Endothelial cell (in vitro differentiated cells): Measurements from ENCODE around the gene KIRREL2. TPM values are rescaled to one million over a fixed set of nuclear protein-coding genes. Genes with fewer than 3 reads are reported as not detected.

Source experiments
- DNase-seq: peaks from one replicate; pipeline ENCODE4 v3.0.0; 2021; ENCODE audit warnings: low spot score
- H3K27ac Mint-ChIP-seq: one replicate; pipeline ENCODE4 v1.8.0; 2021; ENCODE audit warnings: mixed read lengths, inconsistent platforms; ENCODE audit not compliant: unreplicated experiment
- H3K27me3 Mint-ChIP-seq: one replicate; pipeline ENCODE4 v1.8.0; 2021; ENCODE audit warnings: mild to moderate bottlenecking, moderate library complexity, mixed read lengths, inconsistent platforms; ENCODE audit not compliant: unreplicated experiment
- H3K36me3 Mint-ChIP-seq: one replicate; pipeline ENCODE4 v1.8.0; 2021; ENCODE audit warnings: mild to moderate bottlenecking, low read depth, mixed read lengths, inconsistent platforms; ENCODE audit not compliant: unreplicated experiment
- H3K4me1 Mint-ChIP-seq: one replicate; pipeline ENCODE4 v1.8.0; 2021; ENCODE audit warnings: mild to moderate bottlenecking, mixed read lengths, inconsistent platforms; ENCODE audit not compliant: unreplicated experiment
- H3K4me3 Mint-ChIP-seq: one replicate; pipeline ENCODE4 v1.8.0; 2021; ENCODE audit warnings: mild to moderate bottlenecking, mixed read lengths, inconsistent platforms; ENCODE audit not compliant: unreplicated experiment
- H3K9me3 Mint-ChIP-seq: one replicate; pipeline ENCODE4 v1.8.0; 2021; ENCODE audit warnings: mixed read lengths, inconsistent platforms; ENCODE audit not compliant: unreplicated experiment
- total RNA-seq: library from RNA; stranded (reverse); fragmentation: NEBNext Ultra II Directional; extraction: Animal tissue kit (Norgen Biotek cat#: 25700); gene quantifications from one replicate; pipeline ENCODE4 v1.2.1, GENCODE V29; 2021; ENCODE audit not compliant: unreplicated experiment
- TF ChIP-seq, protein P1 (sequence below): fragments of 200-600 bp; sonication (generic); IDR thresholded peaks from one replicate; pipeline ENCODE4 v1.5.0; 2021; ENCODE audit warnings: antibody characterized with exemption; ENCODE audit not compliant: unreplicated experiment

KIRREL2 gene
- total RNA-seq, 1 donor from 2014 or later, result 1.8 TPM

DNA sequence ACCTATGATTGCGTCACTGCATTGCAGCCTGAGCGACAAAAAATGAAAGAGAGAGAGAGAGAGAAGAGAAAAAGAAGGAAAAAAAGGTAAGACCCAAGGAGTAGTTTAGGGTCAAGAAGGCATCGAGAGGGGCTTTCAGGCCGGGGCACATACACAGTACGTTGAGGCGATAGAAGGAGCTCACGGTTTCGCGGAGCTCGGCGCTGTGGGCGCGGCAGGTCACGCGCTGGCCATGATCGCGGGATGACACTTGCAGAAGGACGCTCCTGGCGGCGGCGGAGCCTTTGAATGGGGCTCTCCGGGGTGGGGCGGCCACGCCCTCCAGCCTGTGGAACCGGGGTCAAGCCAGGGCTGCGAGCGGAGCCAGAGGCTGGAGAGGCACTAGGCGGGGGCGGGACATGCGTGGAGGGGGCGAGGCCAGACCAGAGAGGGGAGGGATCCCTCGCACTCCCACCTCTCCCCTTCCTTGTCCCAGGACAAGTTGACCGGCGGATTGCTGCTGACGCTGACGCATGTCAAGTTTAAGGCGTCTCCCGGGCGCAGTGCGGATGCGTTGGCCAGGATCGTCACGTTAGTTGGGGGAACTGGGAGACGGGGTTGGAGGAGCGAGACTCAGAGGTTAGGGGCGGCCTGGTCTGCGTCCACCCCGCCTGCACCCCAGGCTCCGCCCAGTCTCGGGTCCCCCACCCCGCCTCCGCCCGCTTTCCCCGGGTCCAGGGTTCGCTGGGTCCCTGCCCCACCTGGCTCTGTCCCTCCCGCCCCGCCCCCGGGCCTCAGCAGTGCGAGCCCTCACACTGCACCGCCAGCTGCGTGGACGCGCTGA is 11.3 kb upstream of the KIRREL2 start:
- Mint-ChIP-seq H3K4me3 (peak overlapping the region; percentile 72), H3K9me3 (no peaks in the 10 kb centered on the region), H3K36me3 (no peaks in the 10 kb centered on the region), H3K27me3 (peaks cover 23% of the 10 kb centered on the region), H3K27ac (no peak overlapping the region), H3K4me1 (peaks cover 13% of the 10 kb centered on the region)
- TF ChIP-seq, protein P1, sequence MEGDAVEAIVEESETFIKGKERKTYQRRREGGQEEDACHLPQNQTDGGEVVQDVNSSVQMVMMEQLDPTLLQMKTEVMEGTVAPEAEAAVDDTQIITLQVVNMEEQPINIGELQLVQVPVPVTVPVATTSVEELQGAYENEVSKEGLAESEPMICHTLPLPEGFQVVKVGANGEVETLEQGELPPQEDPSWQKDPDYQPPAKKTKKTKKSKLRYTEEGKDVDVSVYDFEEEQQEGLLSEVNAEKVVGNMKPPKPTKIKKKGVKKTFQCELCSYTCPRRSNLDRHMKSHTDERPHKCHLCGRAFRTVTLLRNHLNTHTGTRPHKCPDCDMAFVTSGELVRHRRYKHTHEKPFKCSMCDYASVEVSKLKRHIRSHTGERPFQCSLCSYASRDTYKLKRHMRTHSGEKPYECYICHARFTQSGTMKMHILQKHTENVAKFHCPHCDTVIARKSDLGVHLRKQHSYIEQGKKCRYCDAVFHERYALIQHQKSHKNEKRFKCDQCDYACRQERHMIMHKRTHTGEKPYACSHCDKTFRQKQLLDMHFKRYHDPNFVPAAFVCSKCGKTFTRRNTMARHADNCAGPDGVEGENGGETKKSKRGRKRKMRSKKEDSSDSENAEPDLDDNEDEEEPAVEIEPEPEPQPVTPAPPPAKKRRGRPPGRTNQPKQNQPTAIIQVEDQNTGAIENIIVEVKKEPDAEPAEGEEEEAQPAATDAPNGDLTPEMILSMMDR, result no peak
- DNase-seq, result no peak

DNA sequence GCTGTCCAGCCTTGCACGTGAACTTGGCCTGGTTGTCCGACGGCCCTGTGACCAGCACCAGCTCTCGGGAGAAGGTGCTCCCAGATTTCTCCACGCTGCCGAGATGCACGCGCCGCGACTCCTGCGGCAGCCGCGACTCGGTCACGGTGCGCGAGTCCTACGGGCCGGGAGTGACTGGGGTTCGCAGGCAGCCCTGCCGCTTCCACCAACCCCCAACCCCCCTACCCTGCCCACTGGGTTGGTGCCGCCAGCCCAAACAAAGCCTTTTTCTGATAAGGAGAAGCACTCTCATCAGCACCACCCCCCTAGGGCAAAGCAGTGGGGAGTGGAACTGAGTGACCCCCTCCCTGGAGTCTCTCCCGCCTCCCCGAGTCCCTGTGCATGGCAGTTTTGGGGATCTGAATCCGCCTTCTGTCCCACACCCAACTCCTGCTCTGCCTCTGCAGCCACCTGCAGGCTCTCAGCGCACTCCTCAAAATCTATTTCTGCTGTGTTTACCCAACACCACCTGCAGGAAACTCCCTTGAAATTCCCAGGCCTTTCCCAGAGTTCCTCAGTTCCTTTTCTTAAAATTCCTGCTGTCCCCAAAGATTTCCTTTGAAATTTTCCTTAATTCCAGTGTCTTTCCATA is 10.6 kb upstream of the KIRREL2 start:
- H3K4me3 Mint-ChIP-seq, result peak overlapping the region; percentile 80
- H3K27ac Mint-ChIP-seq, result no peak overlapping the region
- H3K36me3 Mint-ChIP-seq, result no peaks in the 10 kb centered on the region
- TF ChIP-seq, protein P1, result no peak
- peaks cover 13% of the 10 kb centered on the region for H3K4me1 Mint-ChIP-seq
- peaks cover 23% of the 10 kb centered on the region for H3K27me3 Mint-ChIP-seq
- no peak for DNase-seq
- H3K9me3 Mint-ChIP-seq, result no peaks in the 10 kb centered on the region

DNA sequence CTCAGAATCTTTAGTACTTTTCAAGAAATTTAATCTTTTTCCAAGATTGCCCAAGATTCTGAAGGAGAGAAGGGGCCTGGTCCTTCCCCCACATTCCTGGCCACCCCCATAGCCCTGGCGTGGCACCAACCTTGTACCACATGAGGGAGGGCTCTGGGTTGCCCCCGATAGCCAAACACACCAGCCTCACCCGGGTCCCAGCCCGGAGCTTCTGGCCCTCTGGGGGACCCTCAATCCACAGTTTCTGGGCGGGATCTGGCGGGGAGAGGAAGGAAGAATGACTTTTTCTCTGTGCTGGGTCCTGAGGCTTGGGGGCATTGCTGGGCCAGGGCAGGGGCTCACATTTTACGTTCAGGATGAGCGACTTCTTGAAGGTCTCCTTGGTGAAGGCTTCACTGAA is 8.8 kb upstream of the KIRREL2 start:
- Mint-ChIP-seq H3K27me3 (peaks cover 19% of the 10 kb centered on the region), H3K27ac (no peak overlapping the region), H3K36me3 (no peaks in the 10 kb centered on the region), H3K4me3 (no peak overlapping the region), H3K4me1 (peaks cover 13% of the 10 kb centered on the region), H3K9me3 (no peaks in the 10 kb centered on the region)
- no peak for DNase-seq
- TF ChIP-seq, protein P1, result no peak

DNA sequence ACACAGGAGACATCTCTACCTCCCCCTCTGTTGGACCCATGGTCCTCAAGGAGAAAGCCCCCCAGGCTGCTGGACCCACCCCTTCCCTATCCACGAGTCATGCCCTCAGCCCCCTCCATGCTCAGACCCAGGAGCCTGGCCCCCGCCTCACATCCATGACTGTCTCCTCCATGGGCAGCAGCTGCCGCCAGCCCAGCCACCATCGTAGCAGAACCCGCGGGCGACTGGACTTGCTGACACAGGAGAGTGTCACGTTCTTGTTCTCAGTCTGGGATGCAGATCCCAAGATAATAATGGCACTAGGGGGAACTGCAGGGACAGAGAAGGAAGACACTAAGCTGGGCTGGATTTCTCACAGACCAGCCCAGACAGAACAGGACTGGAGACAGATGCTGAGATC is 8.2 kb upstream of the KIRREL2 start:
- TF ChIP-seq, protein P1, result no peak
- H3K27ac Mint-ChIP-seq, result no peak overlapping the region
- H3K27me3 Mint-ChIP-seq, result peaks cover 21% of the 10 kb centered on the region
- no peaks in the 10 kb centered on the region for H3K36me3 Mint-ChIP-seq
- DNase-seq, result no peak
- H3K9me3 Mint-ChIP-seq, result no peaks in the 10 kb centered on the region
- H3K4me1 Mint-ChIP-seq, result peaks cover 13% of the 10 kb centered on the region
- H3K4me3 Mint-ChIP-seq, result no peak overlapping the region
